HG02981 (cell line): Measurements from ENCODE around the gene C15orf61.

Experiments used
- ATAC-seq: cut with Tn5 transposase; IDR thresholded peaks from one replicate; pipeline ENCODE4 v1.9.1; 2021; ENCODE audit warnings: mild to moderate bottlenecking, moderate library complexity; ENCODE audit not compliant: unreplicated experiment

C15orf61 gene

GRCh38 chr15:67512933-67513714, 7.8 kb upstream of the C15orf61 start:
- no peak for ATAC-seq

DNA sequence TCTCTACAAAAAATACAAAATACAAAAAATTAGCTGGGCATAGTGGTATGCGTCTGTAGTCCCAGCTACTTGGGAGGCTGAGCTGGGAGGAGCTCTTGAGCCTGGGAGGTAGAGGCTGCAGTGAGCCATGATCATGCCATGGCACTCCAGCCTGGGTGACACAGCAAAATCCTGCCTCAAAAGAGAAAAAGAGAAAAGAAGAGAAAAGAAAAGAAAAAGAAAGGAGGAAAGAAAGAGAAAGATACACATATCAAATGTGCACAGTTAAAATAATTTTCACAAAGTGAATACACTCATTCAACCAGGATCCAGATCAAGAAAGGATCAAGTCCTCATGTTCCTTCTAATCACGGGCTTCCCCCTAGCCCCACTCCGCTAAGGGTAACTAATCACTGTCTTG, 5.8 kb upstream of the C15orf61 start:
- no peak for ATAC-seq

- no peak for ATAC-seq
These were observed 5.4 kb upstream of the C15orf61 start for GRCh38 chr15:67515557-67515956.

GRCh38 chr15:67520321-67521028, 456 bp upstream of the C15orf61 start:
- ATAC-seq: no peak

DNA sequence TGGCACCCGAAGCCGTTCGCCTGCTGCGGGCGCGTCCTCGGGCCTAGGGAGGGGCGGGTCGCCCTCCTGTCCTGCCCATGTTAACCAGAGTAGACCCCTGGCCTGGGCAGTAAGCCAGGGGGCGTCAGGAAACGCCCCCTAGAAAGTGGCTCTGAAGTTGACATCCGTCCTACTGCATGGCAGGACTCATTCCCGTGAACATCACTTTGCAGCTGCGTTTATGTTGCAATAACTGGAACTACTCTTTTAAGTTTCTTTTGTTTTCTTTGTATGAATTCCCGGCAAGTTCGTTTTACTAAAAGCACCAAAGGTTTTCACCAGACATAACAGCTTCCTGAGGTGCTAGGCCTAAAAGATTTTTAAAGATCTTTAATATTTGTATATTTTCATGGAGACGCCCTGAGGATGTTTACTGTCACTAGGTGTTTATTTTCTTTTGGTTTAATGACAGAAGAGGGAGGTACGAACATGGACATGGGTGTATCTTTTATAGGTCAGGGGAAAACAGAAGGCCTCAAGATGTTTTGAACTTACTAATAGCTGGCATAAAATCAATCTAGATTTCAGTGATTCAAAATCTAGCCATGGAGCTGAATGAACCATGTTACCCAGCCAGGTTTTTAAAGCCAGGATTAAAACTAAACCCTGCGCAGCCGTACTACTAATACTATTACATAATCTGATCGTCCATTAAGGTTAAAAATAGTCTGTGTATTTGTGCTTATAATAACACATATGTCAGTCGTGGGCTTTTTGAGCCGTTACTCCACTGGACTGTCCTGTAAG, 1.0 kb downstream of the C15orf61 start:
- ATAC-seq: peak; percentile 5

DNA sequence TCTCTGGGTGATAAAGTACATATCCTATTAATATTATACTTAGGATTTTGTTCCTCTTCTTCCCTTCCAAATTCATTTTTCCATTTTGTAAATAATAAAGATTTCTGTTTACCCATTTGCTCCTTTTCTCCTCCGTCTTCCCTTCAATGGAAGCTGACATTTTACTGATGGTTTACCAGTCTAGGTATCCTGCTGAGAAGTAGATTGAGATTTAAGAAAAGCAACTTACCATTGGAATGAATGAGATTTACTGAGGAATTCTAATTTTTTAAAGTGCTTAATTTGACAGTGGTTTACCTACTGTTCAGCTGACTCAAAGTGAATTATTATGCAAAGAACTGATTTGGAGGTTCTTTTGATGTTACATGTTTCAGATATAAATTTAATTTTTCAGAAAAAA, 2.4 kb downstream of the C15orf61 start:
- no peak for ATAC-seq

- no peak for ATAC-seq
These were observed 3.3 kb downstream of the C15orf61 start for GRCh38 chr15:67524235-67524634.

DNA sequence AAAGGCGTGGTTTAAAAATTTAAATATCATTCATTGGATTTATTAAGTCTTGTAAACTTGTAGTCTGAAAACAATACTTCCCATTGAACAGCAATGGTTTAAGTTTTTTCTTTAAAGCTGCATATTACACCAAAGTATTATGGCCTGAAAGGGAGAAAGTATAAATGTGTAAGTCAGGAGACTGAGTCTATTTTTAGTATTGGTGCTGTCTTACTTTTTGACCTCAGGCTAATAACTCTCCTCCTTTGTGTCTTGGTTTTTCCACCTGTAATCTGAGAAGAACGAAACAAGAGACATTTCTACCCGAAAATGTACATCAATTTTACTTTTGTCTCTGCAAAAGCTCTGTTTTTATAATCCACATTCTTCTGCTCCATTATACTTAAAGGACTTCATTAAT, 7.6 kb downstream of the C15orf61 start:
- no peak for ATAC-seq

DNA sequence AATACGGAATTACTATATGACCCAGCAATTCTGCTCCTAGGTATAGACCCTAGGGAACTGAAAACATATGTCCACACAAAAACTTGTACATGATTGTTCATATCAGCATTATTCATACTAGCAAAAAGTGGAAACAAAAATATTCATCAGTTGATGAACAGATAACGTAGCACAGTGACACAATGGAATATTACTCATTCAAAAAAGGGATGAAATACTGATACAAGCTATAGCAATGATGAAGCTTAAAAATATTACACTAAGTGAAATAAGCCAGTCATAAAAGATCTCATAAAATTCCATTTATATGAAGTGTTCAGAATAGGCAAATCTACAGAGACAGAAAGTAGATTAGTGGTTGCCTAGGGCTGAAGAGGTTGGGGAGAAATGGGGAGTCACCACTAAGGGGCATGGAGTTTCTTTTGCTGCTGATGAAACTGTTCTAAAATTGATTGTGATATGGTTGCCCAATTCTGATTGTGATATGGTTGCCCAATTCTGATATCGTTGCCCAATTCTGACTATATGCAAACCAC, 10.5 kb downstream of the C15orf61 start:
- ATAC-seq: no peak

GRCh38 chr15:67533873-67534272, 12.9 kb downstream of the C15orf61 start:
- ATAC-seq: no peak

- no peak for ATAC-seq
These were observed 13.4 kb downstream of the C15orf61 start for GRCh38 chr15:67534360-67534759.

DNA sequence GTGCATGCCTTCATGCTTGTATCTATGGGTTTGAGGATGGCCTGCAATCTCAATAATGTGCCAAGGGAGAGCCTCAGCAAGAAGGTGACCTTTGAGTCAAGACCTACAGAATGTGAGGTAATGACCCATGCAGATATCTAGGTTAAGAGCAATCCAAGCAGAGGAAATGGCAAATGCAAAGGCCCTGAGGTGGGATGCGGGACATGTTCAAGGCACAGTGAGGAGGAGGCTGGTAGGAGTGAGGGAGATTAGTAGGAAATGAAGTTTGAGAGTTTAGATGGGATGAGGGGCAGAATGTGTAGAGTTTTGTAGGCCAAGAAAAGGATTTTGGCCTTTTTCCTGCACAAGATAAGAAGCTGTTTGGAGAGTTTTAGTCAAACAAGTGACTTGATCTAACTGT, 16.8 kb downstream of the C15orf61 start:
- ATAC-seq: no peak

GRCh38 chr15:67542420-67543347, 21.8 kb downstream of the C15orf61 start, which contains the start of gene MAP2K5:
TSS of gene MAP2K5 (plus strand) at chr15:67542703. CDS start at chr15:67543336, 633 bp downstream.
- no peak for ATAC-seq

GRCh38 chr15:67543348-67543718, 22.4 kb downstream of the C15orf61 start:
- no peak for ATAC-seq

DNA sequence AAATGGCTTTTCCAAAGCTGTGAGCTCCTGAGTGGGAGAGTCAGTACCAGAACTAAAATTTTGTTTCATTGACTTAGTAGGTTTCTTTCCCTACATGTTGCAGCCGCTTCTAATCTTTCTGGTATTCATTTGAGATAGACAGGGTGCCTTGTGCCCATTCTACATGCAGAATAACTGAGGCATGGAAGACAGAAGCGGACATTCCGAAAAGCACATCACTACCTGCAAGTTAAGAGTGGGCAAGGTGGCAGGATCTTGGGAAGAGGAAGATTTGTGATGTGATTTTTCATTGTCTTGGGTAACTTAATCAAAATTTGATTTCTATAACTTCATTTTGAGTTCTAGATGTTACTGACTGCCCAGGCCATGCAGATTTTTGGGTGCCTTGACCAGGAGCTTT, 23.5 kb downstream of the C15orf61 start:
- ATAC-seq: no peak

GRCh38 chr15:67545864-67546263, 24.9 kb downstream of the C15orf61 start:
- ATAC-seq: no peak

DNA sequence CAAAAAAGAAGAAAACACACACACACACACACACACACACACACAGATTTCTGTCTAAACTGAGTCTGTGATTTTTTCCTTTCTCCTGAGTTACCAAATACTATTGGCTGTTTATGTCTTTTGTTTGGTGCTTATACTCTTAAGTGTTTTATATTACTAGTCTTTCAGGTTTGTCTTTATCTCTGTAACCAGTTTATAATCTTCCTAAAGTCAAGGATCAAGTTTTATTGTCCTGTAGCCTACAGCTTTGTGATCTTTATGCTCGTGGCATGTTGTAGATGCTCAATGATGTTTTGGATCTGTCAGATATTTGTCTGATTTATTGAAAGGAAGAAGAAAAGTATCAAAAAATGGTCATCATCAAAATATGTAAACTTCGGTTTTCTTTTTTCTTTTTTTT, 26.1 kb downstream of the C15orf61 start:
- ATAC-seq: no peak

- no peak for ATAC-seq
These were observed 26.9 kb downstream of the C15orf61 start for GRCh38 chr15:67547836-67548235.

- no peak for ATAC-seq
These were observed 27.4 kb downstream of the C15orf61 start for GRCh38 chr15:67548236-67548852.
